ENCODE data around the gene TMEM272. TPM values are rescaled to one million over a fixed set of nuclear protein-coding genes. Genes with fewer than 3 reads are reported as not detected.

The TMEM272 gene
- total RNA-seq, 1 experiment from 2014 or later: 0.17 TPM

DNA sequence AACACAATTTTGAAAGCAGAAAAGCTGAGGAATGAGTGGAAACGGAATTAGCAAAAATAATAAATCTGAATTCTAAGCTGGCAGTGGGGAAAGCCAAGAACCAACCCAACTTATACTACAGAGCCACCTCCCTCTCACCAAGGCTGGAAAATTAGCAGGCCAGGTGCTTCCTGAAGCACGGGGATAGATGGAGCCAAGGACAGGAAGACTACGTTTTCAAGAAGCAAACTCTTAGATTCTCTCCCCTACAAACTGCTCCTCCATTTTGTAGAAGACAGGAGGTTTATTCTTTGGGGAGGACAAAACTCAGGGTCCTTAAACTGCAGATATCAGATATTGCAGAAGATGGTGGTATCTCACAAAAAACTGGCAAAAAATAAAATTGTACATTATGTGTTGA lies 25.6 kb upstream of the TMEM272 start:
- Histone ChIP-seq H3K9ac (ENCODE audit: low read length) (no peak overlapping the region), H3K4me2 (ENCODE audit: low read length) (no peak overlapping the region), H3K9me3 (ENCODE audit: control insufficient read depth in 1 of 2, insufficient read depth in 1 of 2, low read depth in 1 of 2, low read length in 2 of 2) (no peaks in the 10 kb centered on the region), H3K36me3 (ENCODE audit: control insufficient read depth in 1 of 2, insufficient read depth in 2 of 2, low read length in 2 of 2) (no peaks in the 10 kb centered on the region), H4K20me1 (ENCODE audit: insufficient read depth) (no peaks in the 10 kb centered on the region), H3K4me3 (replicated peaks in 1 of 2; ENCODE audit: low read depth in 1 of 2, low read length in 2 of 2) (no peak overlapping the region), H3K27ac (ENCODE audit: low read depth, low read length) (no peak overlapping the region), H3K9me2 (ENCODE audit: insufficient read depth) (no peaks in the 10 kb centered on the region), H3K79me2 (ENCODE audit: insufficient read depth, low read length) (no peaks in the 10 kb centered on the region), H3K27me3 (ENCODE audit: insufficient read depth, low read length) (peaks cover 3% of the 10 kb centered on the region; the same call in 1 of the 2 replicates), H2AFZ (ENCODE audit: low read depth, low read length, poor library complexity, severe bottlenecking) (no peak overlapping the region), H3K4me1 (ENCODE audit: control insufficient read depth in 1 of 2, insufficient read depth in 2 of 2, low read length in 2 of 2) (no peaks in the 10 kb centered on the region)
- ATAC-seq (no peak), DNase-seq (ENCODE audit: low read depth, low spot score) (no peak)
- TF ChIP-seq, protein P1, sequence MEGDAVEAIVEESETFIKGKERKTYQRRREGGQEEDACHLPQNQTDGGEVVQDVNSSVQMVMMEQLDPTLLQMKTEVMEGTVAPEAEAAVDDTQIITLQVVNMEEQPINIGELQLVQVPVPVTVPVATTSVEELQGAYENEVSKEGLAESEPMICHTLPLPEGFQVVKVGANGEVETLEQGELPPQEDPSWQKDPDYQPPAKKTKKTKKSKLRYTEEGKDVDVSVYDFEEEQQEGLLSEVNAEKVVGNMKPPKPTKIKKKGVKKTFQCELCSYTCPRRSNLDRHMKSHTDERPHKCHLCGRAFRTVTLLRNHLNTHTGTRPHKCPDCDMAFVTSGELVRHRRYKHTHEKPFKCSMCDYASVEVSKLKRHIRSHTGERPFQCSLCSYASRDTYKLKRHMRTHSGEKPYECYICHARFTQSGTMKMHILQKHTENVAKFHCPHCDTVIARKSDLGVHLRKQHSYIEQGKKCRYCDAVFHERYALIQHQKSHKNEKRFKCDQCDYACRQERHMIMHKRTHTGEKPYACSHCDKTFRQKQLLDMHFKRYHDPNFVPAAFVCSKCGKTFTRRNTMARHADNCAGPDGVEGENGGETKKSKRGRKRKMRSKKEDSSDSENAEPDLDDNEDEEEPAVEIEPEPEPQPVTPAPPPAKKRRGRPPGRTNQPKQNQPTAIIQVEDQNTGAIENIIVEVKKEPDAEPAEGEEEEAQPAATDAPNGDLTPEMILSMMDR (IDR thresholded peaks at IDR 0.05 in 2 of 3, conservative IDR thresholded peaks at IDR 0.05 in 1 of 3; ENCODE audit: borderline replicate concordance in 1 of 3, insufficient read depth in 1 of 3, low read depth in 2 of 3, low read length in 2 of 3): no peak
- TF ChIP-seq JUND (IDR thresholded peaks at IDR 0.05) (no peak), POLR2A (IDR thresholded peaks at IDR 0.05; ENCODE audit: borderline replicate concordance, extremely low read depth, insufficient read depth, insufficient read length) (no peak), EZH2phosphoT487 (IDR thresholded peaks at IDR 0.05; ENCODE audit: borderline replicate concordance) (no peak)
- no TSS peak for BruUV-seq (replicated peaks)
- ChIA-PET POLR2A (no interaction called here), RAD21 (ENCODE audit: low non-redundant PET in 1 of 2, low total read pairs in 2 of 2, uncharacterized antibody in 2 of 2, unreplicated experiment in 2 of 2) (no interaction called here), CTCF (no interaction called here)
- intact Hi-C loops (cut with micrococcal nuclease): no loop called here

DNA sequence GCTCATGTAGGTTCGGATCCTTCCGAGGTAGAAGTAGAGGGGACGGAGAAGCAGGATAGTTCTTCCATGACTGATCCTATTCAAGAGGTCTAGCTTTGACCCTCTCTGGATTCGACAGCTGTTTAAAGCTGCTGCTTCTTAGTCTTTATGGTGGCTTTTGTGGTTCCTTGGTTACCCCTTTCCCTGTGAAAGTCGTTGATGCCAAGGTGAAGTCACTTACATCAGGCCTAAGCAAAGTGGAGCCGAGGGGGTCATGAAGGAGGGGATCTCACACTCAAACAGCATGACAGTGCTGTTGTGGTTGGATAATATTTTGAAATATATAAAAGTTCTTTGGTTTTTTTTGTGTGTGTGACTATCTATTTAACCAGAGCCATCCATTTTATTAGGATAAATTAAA lies 24.9 kb upstream of the TMEM272 start:
- H3K9me2 ChIP-seq (ENCODE audit: insufficient read depth): no peaks in the 10 kb centered on the region
- POLR2A ChIA-PET: no interaction called here
- ATAC-seq (no peak), DNase-seq (ENCODE audit: low read depth, low spot score) (no peak)
- no peak overlapping the region for H3K27ac ChIP-seq (ENCODE audit: low read depth, low read length)
- no peaks in the 10 kb centered on the region for H3K79me2 ChIP-seq (ENCODE audit: insufficient read depth, low read length)
- TF ChIP-seq, protein P2, sequence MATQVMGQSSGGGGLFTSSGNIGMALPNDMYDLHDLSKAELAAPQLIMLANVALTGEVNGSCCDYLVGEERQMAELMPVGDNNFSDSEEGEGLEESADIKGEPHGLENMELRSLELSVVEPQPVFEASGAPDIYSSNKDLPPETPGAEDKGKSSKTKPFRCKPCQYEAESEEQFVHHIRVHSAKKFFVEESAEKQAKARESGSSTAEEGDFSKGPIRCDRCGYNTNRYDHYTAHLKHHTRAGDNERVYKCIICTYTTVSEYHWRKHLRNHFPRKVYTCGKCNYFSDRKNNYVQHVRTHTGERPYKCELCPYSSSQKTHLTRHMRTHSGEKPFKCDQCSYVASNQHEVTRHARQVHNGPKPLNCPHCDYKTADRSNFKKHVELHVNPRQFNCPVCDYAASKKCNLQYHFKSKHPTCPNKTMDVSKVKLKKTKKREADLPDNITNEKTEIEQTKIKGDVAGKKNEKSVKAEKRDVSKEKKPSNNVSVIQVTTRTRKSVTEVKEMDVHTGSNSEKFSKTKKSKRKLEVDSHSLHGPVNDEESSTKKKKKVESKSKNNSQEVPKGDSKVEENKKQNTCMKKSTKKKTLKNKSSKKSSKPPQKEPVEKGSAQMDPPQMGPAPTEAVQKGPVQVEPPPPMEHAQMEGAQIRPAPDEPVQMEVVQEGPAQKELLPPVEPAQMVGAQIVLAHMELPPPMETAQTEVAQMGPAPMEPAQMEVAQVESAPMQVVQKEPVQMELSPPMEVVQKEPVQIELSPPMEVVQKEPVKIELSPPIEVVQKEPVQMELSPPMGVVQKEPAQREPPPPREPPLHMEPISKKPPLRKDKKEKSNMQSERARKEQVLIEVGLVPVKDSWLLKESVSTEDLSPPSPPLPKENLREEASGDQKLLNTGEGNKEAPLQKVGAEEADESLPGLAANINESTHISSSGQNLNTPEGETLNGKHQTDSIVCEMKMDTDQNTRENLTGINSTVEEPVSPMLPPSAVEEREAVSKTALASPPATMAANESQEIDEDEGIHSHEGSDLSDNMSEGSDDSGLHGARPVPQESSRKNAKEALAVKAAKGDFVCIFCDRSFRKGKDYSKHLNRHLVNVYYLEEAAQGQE (IDR thresholded peaks at IDR 0.05; ENCODE audit: low read depth): no peak
- no peak for TF ChIP-seq RAD21 (IDR thresholded peaks at IDR 0.05; ENCODE audit: low read depth)
- no peak for TF ChIP-seq POLR2A (IDR thresholded peaks at IDR 0.05; ENCODE audit: borderline replicate concordance, extremely low read depth, insufficient read depth, insufficient read length)
- TF ChIP-seq TCF7L2 (IDR thresholded peaks at IDR 0.05; ENCODE audit: borderline replicate concordance, extremely low read depth, insufficient read depth, insufficient read length): no peak
- TF ChIP-seq EZH2phosphoT487 (IDR thresholded peaks at IDR 0.05; ENCODE audit: borderline replicate concordance): no peak
- TF ChIP-seq FOSL1 (IDR thresholded peaks at IDR 0.05; ENCODE audit: low read depth): no peak
- TF ChIP-seq SRF (IDR thresholded peaks at IDR 0.05; ENCODE audit: low read depth): no peak
- TF ChIP-seq, protein P3, sequence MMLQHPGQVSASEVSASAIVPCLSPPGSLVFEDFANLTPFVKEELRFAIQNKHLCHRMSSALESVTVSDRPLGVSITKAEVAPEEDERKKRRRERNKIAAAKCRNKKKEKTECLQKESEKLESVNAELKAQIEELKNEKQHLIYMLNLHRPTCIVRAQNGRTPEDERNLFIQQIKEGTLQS (IDR thresholded peaks at IDR 0.05): no peak
- TF ChIP-seq SIN3A (IDR thresholded peaks at IDR 0.05; ENCODE audit: low read depth): no peak
- TF ChIP-seq YY1 (IDR thresholded peaks at IDR 0.05; ENCODE audit: extremely low read depth, insufficient replicate concordance, low read depth, low read length): no peak
- CTCF ChIA-PET: no interaction called here
- H4K20me1 ChIP-seq (ENCODE audit: insufficient read depth): no peaks in the 10 kb centered on the region
- no peaks in the 10 kb centered on the region for H3K9me3 ChIP-seq (ENCODE audit: control insufficient read depth in 1 of 2, insufficient read depth in 1 of 2, low read depth in 1 of 2, low read length in 2 of 2)
- no peak overlapping the region for H3K4me3 ChIP-seq (replicated peaks in 1 of 2; ENCODE audit: low read depth in 1 of 2, low read length in 2 of 2)
- H3K4me2 ChIP-seq (ENCODE audit: low read length): no peak overlapping the region
- no TSS peak for BruUV-seq (replicated peaks)
- RAD21 ChIA-PET (ENCODE audit: low non-redundant PET in 1 of 2, low total read pairs in 2 of 2, uncharacterized antibody in 2 of 2, unreplicated experiment in 2 of 2): no interaction called here
- H3K27me3 ChIP-seq (ENCODE audit: insufficient read depth, low read length): peaks cover 3% of the 10 kb centered on the region; the same call in 1 of the 2 replicates
- intact Hi-C loops (cut with micrococcal nuclease): no loop called here
- no peaks in the 10 kb centered on the region for H3K36me3 ChIP-seq (ENCODE audit: control insufficient read depth in 1 of 2, insufficient read depth in 2 of 2, low read length in 2 of 2)
- H3K4me1 ChIP-seq (ENCODE audit: control insufficient read depth in 1 of 2, insufficient read depth in 2 of 2, low read length in 2 of 2): no peaks in the 10 kb centered on the region
- no peak overlapping the region for H2AFZ ChIP-seq (ENCODE audit: low read depth, low read length, poor library complexity, severe bottlenecking)
- H3K9ac ChIP-seq (ENCODE audit: low read length): no peak overlapping the region
